HG02870 (cell line): ENCODE measurements around the gene NPFFR2.
"Not testable (repeated sequence)": the region's sequence is repeated elsewhere in the genome, so short reads cannot be mapped to it uniquely, and the experiment has no call there.

Experiments
- ATAC-seq: cut with Tn5 transposase; IDR thresholded peaks from one replicate; pipeline ENCODE4 v1.9.1; 2021; ENCODE audit warnings: mild to moderate bottlenecking, moderate library complexity; ENCODE audit not compliant: unreplicated experiment

Gene NPFFR2

DNA sequence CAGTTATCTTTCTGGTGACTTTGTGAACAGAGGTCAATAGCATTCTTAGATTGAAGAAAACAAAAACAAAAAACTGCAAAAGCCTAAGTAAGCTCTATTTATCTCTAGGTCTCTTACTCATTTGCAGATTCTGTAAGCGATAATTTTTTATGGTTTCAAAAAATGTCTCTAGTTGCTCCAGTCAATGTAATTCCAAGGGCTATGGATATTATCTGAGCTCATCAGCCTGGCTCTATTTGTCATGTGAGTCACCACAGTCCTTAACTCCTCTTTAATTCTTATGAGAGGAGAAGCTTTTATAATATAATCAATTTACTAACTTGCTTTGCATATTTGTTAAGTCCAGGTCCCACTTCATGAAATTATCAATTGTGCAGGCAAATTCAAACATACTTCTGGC is 79.1 kb downstream of the NPFFR2 start:
- ATAC-seq, result no peak

DNA sequence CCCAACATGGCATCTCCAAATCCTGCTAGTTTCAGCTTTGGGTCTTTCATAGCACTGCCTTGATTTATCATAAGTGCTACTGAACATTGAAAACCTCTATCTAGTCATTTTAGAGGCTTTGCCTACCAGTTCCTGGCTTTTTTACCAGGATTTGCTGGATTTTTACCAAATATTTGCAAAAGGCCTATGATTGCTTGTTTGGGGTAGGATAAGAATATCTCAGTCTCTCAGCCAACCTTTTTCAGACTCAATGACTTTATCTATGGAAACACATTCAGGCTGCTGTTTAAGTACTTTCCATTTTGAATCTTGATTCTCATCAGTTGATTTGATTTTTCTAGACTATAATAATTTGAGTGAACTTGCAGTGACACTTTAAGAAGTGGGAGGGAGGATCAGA is 80.1 kb downstream of the NPFFR2 start:
- no peak for ATAC-seq

DNA sequence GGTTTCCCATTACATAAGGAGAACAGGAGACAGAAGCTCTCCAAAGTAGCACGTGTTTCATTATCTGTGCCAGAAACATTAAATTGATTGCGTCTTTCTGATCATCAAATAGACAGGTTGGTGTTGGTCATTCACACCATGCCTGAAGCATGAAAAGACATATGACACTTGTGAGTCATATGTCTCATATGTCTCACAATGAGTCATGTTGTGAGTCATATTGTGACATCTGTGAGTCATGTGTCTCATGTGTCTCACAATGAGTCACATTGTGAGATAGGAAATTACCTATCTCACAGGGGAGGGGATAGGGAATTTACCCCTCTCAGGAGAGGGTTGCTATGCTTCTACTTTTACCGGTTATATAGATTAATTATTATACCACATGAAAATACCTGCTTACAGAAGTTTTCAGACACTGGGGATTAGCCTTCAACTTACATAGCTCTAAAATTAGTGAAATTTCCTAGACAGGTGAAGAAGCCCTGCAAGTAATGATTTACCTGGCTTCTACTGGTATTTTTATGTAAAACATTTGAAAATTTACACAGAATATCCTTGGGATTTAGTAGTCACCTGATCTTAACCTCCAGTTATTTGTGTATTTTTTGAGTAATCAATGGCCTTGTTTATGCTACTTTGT is 80.8 kb downstream of the NPFFR2 start:
- peak; percentile 95 for ATAC-seq

DNA sequence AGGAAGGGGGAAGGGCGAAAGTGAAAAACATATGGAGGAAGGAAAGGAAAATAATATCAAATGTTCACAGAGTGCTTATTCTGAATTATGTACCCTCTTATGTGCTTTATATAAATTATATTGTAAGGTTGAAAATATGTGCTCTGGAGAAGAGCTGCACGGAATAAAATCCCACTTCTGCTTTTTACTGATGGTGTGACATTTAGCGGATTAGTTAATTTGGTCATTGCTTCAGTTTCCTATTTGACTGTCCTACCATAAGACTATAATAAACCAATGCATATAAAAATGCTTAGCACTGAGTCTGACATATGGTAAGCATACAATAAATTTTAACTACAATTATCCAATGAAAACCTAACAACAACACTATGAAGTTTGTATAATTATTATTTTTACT is 86.2 kb downstream of the NPFFR2 start:
- peak; percentile 89 for ATAC-seq

DNA sequence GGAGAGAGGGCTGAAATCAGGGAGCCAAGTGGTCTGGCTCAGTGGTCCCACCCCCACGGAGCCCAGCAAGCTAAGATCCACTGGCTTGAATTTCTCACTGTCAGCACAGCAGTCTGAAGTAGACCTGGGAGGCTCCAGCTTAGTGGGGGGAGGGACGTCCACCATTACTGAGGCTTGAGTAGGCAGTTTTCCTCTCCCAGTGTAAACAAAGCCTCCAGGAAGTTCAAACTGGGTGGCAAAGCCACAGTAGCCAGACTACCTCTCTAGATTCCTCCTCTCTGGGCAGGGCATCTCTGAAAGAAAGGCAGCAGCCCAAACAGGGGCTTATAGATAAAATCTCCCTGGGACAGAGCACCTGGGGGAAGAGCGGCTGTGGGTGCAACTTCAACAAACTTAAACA is 88.1 kb downstream of the NPFFR2 start:
- no peak for ATAC-seq

DNA sequence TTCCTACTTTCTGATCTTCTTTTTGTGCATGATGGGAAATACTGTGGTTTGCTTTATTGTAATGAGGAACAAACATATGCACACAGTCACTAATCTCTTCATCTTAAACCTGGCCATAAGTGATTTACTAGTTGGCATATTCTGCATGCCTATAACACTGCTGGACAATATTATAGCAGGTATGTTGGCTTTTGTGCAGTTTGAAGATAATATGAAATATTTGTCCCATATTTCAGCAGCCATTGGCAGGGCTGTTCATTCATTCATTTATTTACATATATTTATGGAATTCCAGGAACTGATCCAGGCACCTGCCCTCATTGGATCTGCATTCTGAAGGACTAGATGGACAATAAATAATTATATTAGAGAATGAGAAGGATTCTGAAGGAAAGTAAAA is 96.9 kb downstream of the NPFFR2 start:
- ATAC-seq, result no peak

DNA sequence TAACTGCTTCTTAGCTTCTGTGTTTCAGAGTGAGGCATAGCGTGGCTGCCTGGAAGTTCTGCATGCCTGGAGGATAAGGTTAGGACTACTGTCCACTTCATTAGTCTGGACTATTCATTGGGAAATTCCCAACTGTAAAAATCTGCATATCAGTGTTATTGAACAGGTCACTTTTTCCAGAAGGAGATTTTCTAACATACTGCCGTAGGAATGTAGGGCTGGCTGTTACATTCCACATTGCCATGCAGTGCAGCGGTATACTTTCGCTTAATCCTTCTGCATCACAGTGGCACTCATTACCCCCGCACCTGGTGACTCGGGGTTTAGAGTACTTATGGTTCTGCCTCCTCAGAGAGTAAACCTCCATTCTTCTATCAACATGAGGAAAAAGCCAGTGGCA is 104.6 kb downstream of the NPFFR2 start:
- no peak for ATAC-seq

DNA sequence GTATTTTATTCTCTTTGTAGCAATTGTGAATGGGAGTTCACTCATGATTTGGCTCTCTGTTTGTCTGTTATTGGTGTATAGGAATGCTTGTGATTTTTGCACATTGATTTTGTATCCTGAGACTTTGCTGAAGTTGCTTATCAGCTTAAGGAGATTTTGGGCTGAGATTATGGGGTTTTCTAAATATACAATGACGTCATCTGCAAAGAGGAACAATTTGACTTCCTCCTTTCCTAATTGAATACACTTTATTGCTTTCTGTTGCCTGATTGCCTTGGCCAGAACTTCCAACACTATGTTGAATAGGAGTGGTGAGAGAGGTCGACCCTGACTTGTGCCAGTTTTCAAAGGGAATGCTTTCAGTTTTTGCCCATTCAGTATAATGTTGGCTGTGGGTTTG is 108.2 kb downstream of the NPFFR2 start:
- ATAC-seq, result not testable (repeated sequence)

DNA sequence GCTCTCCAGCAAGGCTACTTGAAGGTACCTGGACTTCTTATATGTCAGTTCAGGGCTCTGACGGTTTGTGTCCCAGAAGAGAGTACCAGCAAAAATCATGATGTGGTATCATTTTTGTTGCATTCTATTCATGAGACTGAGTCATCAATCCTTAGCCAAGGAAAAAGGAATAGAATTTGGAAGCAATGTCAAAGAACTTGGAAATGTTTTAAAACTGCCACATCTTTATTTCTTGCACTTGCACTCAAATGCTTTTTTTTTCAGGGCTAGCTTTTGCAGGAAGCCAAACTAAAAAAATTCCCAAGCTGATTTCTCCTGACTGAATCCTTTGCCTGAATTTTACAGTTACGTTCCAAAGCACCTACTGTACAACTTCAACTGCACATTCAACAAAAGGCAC is 112.4 kb downstream of the NPFFR2 start:
- ATAC-seq, result no peak

DNA sequence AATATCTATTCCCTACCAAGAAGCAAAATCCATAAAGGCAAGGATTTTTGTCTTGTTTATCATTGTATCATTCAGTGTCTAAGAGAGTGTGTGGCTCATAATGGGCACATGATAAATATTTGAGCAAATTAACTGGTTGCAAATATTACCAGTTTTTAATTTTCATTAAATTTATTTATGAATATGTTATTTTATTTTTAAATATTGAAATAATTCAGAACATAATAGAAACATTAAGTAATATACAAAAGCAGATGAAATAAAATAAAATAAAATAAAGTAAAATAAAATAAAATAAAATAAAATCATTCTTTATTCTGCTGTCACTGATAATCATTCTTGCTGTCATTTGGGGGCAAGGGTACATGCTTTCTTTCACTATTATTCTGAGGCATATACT is 120.9 kb downstream of the NPFFR2 start:
- ATAC-seq, result no peak

DNA sequence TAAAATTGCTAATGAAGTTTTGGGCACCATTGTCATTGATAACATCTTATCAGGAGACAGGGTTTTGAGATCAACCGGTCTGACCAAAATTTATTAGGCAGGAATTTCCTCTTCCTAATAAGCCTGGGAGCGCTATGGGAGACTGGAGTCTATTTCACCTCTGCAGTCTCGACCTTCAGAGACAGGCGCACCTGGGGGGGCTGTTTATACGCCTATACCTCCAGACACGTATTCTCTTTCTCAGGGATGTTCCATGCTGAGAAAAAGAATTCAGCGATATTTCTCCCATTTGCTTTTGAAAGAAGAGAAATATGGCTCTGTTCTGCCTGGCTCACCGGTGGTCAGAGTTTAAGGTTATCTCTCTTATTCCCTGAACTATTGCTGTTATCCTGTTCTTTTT is 121.8 kb downstream of the NPFFR2 start:
- ATAC-seq, result not testable (repeated sequence)

DNA sequence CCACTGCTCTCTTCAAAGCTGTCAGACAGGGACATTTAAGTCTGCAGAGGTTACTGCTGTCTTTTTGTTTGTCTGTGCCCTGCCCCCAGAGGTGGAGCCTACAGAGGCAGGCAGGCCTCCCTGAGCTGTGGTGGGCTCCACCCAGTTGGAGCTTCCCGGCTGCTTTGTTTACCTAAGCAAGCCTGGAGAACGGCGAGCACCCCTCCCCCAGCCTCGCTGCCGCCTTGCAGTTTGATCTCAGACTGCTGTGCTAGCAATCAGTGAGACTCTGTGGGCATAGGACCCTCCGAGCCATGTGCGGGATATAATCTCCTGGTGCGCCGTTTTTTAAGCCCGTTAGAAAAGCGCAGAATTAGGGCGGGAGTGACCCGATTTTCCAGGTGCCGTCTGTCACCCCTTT is 137.5 kb downstream of the NPFFR2 start:
- ATAC-seq, result not testable (repeated sequence)

DNA sequence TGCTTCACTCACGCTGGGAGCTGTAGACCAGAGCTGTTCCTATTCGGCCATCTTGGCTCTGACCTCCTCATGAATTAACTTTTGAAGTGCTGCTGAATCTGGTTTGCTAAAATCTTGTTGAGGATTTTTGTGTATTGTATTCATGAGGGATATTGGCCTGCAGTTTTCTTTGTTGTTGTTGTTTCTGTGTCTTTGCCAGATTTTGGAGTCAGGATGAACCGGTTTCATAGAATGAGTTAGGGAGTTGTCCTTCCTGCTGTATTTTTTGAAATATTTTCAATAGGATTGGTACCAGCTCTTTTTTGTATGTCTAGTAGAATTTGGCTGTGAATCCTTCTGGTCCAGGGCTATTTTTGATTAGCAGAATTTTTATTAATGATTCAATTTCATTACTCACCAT is 138.1 kb downstream of the NPFFR2 start:
- ATAC-seq, result no peak

DNA sequence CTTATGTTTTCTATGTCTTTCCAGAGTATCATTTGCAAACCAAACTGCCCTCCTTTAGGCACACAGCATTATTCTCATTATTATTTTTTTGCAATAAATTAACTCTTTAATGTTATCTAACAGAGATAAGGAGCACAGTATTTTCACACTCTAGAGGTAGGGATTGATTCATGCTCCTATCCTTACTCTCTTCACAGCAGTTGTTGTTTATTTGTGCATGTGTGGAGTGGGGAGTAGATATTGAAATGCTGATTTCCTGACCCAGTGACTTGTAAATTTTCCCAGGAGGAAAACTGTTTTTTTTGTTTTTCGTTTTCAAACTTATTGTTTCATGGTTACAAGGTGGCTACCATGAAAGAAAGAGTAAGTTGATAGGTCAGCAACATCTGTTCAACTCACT is 140.0 kb downstream of the NPFFR2 start:
- no peak for ATAC-seq

DNA sequence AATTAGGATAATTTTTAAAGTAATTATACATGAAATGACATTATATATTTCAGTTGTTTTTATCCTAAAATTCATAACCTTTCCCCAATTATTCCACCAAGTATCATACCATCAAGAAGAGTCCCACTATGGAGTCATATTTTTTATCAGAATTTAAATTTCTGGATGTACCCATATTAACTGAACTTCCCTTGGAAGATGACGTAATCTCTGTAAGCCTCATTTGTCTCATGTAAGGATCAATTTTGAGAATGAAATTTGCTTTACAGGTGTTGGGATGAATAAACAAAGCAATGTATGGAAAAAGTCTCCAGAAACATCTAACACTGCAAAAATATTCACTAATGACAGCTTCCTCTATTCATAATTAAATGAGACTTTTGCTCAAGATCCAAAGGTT is 147.5 kb downstream of the NPFFR2 start:
- ATAC-seq, result no peak

DNA sequence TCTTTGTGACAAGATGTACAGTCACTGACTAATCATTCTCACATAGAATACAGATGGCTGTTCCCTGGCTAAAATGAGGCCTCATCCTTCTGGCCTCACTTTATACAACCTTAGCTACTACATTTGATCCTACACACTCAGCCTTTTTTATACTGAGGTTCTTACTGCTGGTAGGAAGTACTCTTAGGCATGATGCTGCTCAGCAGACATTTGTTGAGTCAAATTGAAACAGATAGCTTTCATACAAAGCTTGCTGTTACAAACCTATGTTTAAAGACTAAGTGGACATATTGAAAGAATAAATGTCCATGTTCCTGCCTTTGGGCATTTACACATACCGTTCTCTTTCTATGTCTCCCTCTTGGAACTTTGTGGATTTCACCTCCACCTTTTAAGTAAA is 154.9 kb downstream of the NPFFR2 start:
- ATAC-seq, result peak; percentile 90

DNA sequence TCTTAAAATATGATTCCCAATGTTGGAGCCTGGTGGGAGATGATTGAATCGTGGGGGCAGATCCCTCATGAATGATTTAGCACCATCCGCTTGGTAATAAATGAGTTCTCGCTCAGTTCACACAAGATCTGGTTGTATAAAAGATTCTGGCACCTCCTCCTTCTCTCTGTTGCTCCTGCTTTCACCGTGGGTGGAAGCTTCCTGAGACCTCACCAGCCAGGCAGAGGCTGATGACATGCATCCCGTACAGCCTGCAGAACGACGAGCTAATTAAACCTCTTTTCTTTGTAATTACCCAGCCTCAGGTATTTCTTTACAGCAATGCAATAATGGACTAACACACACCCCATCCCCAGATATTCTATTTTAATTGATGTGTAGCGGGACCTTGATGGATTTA is 162.2 kb downstream of the NPFFR2 start:
- no peak for ATAC-seq

DNA sequence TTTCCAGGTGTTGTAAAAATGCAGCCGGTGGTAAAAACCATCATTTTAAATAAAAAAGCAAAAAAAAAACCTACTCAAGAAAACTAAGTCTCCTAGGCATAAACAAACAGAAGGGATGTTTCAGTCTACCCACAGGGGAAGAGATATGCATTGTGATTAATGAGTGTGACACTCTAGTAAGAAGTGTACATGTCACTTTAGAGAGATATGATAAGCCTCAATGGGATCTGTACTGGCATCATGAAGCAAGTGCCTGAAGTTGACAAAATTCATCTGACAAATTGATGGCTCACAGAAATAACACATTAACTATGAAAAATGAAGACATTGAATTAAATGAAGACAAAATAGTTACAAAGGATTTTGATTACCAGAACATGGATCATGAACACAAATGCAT is 162.7 kb downstream of the NPFFR2 start:
- no peak for ATAC-seq
